CD4-positive, CD25-positive, alpha-beta regulatory T cell (primary cell): Measurements from ENCODE around the gene FGR. TPM values are rescaled to one million over a fixed set of nuclear protein-coding genes. Genes with fewer than 3 reads are reported as not detected.
A peak's percentile ranks its signal among the peaks of the same experiment; 100 is the strongest.
"Not testable (repeated sequence)": the region's sequence is repeated elsewhere in the genome, so short reads cannot be mapped to it uniquely, and the experiment has no call there.

Experiments used
- ATAC-seq, 2 donors: fragments of 150-1000 bp; cut with Tn5 transposase; one replicate each; pipeline ENCODE4 v1.10.0; 2021; ENCODE audit warnings: low read depth in 2 of 2, moderate number of reproducible peaks in 2 of 2, moderate library complexity in 1 of 2
- DNase-seq, 3 donors: peaks; one replicate each; pipeline versions ENCODE4 v3.0.0 to v3.0.0-alpha.2; 2012 to 2022; ENCODE audit warnings: mixed read lengths in 1 of 3
- H3K27ac ChIP-seq: one replicate; pipeline ENCODE4 v1.7.0; 2013; ENCODE audit warnings: mild to moderate bottlenecking, low read length; ENCODE audit not compliant: insufficient read depth, poor library complexity, severe bottlenecking
- H3K27me3 ChIP-seq: one replicate; pipeline ENCODE4 v1.7.0; 2013; ENCODE audit warnings: low read length; ENCODE audit not compliant: control insufficient read depth, insufficient read depth
- H3K36me3 ChIP-seq: one replicate; pipeline ENCODE4 v1.7.0; 2013; ENCODE audit warnings: mild to moderate bottlenecking, low read length, moderate library complexity; ENCODE audit not compliant: control insufficient read depth, insufficient read depth
- H3K4me1 ChIP-seq: 2 replicates; pipeline ENCODE4 v1.7.0; 2013; ENCODE audit warnings: mild to moderate bottlenecking, low read length; ENCODE audit not compliant: insufficient read depth, control insufficient read depth, poor library complexity, severe bottlenecking
- H3K4me3 ChIP-seq: one replicate; pipeline ENCODE4 v1.7.0; 2013; ENCODE audit warnings: low read depth, mild to moderate bottlenecking, low read length, moderate library complexity
- H3K9me3 ChIP-seq, 2 experiments: 1 replicate in 1 of 2; 2 replicates in 1 of 2; pipeline ENCODE4 v1.7.0; 2013; ENCODE audit warnings: low read length in 2 of 2, mild to moderate bottlenecking in 1 of 2, moderate library complexity in 1 of 2; ENCODE audit not compliant: control insufficient read depth in 2 of 2
- H3K27ac Mint-ChIP-seq, 3 donors: one replicate each; pipeline ENCODE4 v1.8.0; 2020 to 2022; ENCODE audit warnings: mild to moderate bottlenecking in 3 of 3, mixed read lengths in 3 of 3, moderate library complexity in 2 of 3
- H3K27me3 Mint-ChIP-seq: one replicate; pipeline ENCODE4 v1.8.0; 2022; ENCODE audit warnings: mild to moderate bottlenecking, mixed read lengths
- H3K36me3 Mint-ChIP-seq: one replicate; pipeline ENCODE4 v1.8.0; 2020; ENCODE audit warnings: mixed read lengths
- H3K4me1 Mint-ChIP-seq, 4 donors: one replicate each; pipeline ENCODE4 v1.8.0; 2020 to 2022; ENCODE audit warnings: mixed read lengths in 4 of 4, mild to moderate bottlenecking in 1 of 4
- H3K4me3 Mint-ChIP-seq, 4 donors: one replicate each; pipeline ENCODE4 v1.8.0; 2020 to 2022; ENCODE audit warnings: mild to moderate bottlenecking in 4 of 4, mixed read lengths in 4 of 4, moderate library complexity in 3 of 4
- H3K9me3 Mint-ChIP-seq, 7 donors: one replicate each; pipeline ENCODE4 v1.8.0; 2020 to 2022; ENCODE audit warnings: mixed read lengths in 7 of 7, mild to moderate bottlenecking in 3 of 7, moderate library complexity in 2 of 7
- polyA plus RNA-seq, 4 donors: library from polyadenylated mRNA; unstranded; fragments of 300-500 nt; fragmentation: Illumina TruSeq; gene quantifications; one replicate each; pipeline ENCODE4 v1.2.3, GENCODE V29; 2021
- total RNA-seq: library from RNA; stranded (reverse); gene quantifications from one replicate; pipeline ENCODE4 v1.2.3, GENCODE V29; 2022

The FGR gene
- total and polyA plus RNA-seq, 5 donors from 2014 or later, result 0.15 to 0.87 (median 0.25) TPM

DNA sequence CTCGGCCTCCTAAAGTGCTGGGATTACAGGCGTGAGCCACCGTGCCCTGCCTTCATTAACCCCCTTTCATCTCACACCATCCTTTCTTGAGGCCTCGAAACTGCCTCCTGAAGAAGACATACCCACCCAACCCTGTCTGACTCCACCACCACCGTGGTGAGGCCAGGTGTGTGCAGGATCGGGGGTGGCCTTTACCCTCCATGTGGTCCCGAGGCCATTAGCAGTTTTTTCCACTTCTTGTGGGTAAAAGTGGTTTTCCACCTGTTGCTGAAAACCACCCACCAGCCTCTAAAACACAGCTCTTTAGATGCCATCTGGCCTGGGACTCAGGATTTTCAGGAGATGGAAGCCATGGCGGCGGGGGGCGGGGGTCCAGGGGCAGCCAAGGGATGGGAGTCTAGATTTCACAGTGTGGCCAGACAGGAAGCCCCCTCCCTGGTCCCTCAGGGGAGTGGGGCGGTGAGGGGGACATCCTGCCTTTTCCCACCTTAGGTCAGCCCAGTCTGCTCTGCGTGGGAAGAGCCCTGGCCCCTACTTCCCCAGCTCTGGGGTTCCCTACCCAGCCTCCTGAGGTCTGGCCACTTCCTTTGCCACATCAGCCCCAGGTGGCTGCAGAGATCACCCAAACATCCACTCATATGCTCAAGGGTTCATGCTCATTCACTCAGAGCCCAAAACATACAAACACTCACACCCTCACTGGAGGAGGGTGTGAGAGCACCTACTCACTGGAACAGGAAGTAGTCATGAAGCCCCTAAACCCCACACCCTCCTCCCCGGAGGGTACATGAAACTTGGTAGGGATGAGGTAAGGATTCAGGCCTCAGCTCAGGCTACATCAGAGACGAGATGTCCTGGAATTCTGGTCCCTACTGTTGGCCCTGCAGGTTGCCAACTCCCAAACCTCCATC is 2.3 kb downstream of the FGR start:
- no peaks in the 10 kb centered on the region for H3K36me3 Mint-ChIP-seq
- peak overlapping the region; percentile 37 for H3K4me3 ChIP-seq

DNA sequence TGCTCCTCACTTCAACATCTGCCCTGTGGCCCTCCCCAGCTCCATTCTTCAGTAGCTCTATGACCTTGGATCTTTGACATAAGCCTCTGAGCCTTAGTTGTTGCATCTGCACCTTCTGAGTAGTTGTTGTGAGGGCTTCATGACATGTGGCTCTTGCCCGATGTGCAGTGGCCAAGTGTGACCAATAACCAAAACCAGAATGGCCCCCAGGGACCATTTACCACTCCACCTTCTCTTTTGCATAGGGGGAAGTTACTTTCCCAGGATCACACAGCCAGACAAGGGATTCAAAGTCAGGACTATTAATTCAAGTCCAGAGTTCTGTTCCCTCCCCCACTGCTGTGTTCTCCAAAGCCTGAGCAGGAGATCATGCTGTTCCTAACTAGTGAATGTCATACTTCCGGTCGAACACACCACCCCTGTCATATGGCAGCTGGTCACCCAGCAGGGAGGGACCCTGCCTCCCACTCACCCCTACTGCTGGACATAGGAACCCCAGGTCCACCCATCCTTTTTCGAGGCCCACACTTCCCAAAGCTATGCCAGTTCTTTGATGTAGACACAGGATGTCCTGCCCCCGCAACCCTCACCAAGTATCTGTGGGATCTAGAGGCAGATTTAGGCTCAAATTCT is 4.0 kb downstream of the FGR start:
- H3K4me3 ChIP-seq, result no peak overlapping the region
- no peaks in the 10 kb centered on the region for H3K36me3 Mint-ChIP-seq

More for the DNA sequence above, 2.3 kb downstream of the FGR start:
- Mint-ChIP-seq H3K27ac (peak overlapping the region; percentile 76 to 89 (median 86)), H3K27me3 (no peaks in the 10 kb centered on the region), H3K9me3 (no peaks in the 10 kb centered on the region), H3K4me3 (peak overlapping the region; percentile 78 to 88 (median 81)), H3K4me1 (peaks cover 6 to 71% (median 44%) of the 10 kb centered on the region in 4 donors)
- ATAC-seq, result peak; percentile 40 to 44
- DNase-seq, result peak in 1 of 3 donors; percentile 72
- Histone ChIP-seq H3K27me3 (no peaks in the 10 kb centered on the region), H3K9me3 (no peaks in the 10 kb centered on the region), H3K27ac (peak overlapping the region; percentile 66), H3K4me1 (peaks cover 40% of the 10 kb centered on the region), H3K36me3 (no peaks in the 10 kb centered on the region)

DNA sequence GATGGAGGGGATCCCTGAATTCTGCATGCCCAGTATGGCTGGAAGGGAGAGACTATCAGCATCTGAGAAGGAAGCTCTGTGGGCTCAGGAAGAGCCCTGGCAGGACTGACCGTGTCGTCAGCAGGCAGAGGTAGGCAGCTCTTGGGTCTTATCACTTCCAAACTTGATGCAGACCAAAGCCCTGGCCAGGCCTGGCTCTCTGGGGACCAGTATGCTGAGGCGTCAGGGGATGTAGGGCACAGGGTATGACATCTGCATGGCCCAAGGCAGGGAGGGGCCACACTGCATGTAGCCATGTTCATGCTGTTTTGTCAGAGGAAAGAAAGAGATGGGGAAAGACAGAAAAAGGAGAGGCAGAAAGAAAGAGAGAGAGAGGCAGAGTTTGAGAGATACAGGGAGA is 6.3 kb downstream of the FGR start:
- H3K9me3 ChIP-seq, result no peaks in the 10 kb centered on the region
- Mint-ChIP-seq H3K27ac (peak overlapping the region in 2 of 3 donors; percentile 62 to 82), H3K27me3 (no peaks in the 10 kb centered on the region), H3K4me3 (no peak overlapping the region), H3K4me1 (peaks cover 6 to 53% (median 35%) of the 10 kb centered on the region in 4 donors), H3K36me3 (no peaks in the 10 kb centered on the region), H3K9me3 (no peaks in the 10 kb centered on the region)
- H3K27me3 ChIP-seq, result no peaks in the 10 kb centered on the region
- H3K27ac ChIP-seq, result no peak overlapping the region
- no peaks in the 10 kb centered on the region for H3K36me3 ChIP-seq
- ATAC-seq, result no peak
- H3K4me1 ChIP-seq, result peaks cover 36% of the 10 kb centered on the region
- no peak overlapping the region for H3K4me3 ChIP-seq
- no peak for DNase-seq

More for the DNA sequence above, 4.0 kb downstream of the FGR start:
- no peaks in the 10 kb centered on the region for H3K27me3 Mint-ChIP-seq
- DNase-seq, result no peak
- no peaks in the 10 kb centered on the region for H3K9me3 Mint-ChIP-seq
- peak overlapping the region; percentile 86 to 89 (median 88) for H3K27ac Mint-ChIP-seq
- Histone ChIP-seq H3K4me1 (peaks cover 40% of the 10 kb centered on the region), H3K36me3 (no peaks in the 10 kb centered on the region), H3K9me3 (no peaks in the 10 kb centered on the region), H3K27ac (no peak overlapping the region), H3K27me3 (no peaks in the 10 kb centered on the region)
- H3K4me1 Mint-ChIP-seq, result peaks cover 6 to 64% (median 35%) of the 10 kb centered on the region in 4 donors
- H3K4me3 Mint-ChIP-seq, result peak overlapping the region; percentile 19 to 88 (median 56)
- no peak for ATAC-seq

DNA sequence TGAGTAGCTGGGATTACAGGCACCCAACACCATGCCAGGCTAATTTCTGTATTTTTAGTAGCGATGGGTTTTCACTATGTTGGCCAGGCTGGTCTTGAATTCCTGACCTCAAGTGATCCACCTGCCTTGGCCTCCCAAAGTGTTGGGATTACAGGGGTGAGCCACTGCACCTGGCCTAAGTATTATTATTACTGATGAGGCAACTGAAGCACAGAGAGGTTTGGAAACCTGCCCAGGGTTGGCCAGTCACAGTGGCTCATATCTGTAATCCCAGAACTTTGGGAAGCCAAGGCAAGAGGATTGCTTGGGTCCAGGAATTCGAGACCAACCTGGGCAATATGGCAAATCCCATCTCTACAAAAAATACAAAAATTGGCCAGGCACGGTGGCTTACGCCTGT is 7.3 kb downstream of the FGR start:
- not testable (repeated sequence) for H3K4me3 Mint-ChIP-seq, H3K4me3 ChIP-seq, H3K27me3 Mint-ChIP-seq, H3K27me3 ChIP-seq, H3K36me3 Mint-ChIP-seq, H3K9me3 Mint-ChIP-seq, H3K27ac ChIP-seq, H3K36me3 ChIP-seq, H3K27ac Mint-ChIP-seq, ATAC-seq, DNase-seq, H3K9me3 ChIP-seq
- peaks cover 6 to 51% (median 28%) of the 10 kb centered on the region in 4 donors for H3K4me1 Mint-ChIP-seq
- H3K4me1 ChIP-seq, result peaks cover 33% of the 10 kb centered on the region

DNA sequence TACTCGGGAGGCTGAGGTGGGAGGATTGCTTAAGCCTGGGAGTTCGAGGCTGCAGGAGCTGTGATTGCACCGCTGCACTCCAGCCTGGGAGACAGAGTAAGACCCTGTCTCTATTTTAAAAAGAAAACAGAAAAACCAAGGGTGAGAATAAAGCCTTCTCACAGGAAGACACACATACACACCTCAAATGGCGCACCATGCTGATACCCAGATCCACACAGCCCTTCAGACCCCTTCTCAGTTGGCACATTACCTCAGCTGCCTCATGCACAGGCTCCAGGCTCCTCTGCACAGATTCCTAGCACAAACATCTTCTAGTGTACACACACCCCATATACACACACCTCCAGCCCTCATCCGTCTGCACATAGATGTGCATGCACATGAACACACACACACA is 7.9 kb downstream of the FGR start:
- DNase-seq, result no peak
- peaks cover 6 to 44% (median 23%) of the 10 kb centered on the region in 4 donors for H3K4me1 Mint-ChIP-seq

DNA sequence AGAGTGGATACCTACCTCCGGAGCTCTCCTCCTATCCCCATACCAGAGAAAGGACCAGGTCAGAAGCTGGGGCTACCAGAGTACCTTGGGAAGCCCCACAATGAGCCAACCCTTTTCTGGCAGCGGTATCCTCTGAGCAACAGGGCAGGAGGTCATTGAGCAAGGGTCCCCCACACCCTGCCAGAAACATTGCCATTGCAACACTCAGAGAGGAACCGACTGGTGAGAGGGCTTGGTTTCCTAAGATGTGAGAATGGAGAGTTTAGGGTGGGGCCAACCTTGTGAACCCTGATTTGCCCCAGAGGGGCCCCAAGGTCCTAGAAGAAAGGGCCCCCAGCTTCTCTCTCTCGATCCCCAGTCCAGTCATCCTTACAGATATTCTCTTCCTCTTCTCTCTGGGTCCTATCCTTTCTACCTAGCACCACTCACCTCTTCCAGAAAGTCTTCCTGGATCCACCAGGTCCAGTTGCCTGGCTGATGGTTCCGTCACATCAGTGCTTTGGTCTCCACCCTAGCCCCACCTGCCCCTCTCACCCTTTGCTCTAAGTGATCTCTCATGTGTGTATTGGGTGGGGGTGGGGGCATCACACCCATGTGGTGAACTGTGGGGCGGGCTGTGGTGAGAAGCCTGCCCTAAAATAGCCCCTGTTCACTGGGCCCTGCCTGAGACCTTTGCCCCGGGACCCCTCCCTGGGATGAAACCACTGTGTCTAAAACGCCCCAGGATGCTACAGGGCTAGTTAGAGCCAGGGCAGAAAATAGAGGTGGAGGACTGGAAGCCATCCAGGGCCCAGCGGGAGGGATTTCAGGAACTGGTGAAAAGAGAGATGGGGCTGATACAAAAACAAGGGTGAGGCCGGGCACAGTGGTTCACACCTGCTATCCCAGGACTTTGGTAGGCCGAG is 8.7 kb downstream of the FGR start:
- Histone ChIP-seq H3K9me3 (no peaks in the 10 kb centered on the region), H3K4me1 (peaks cover 19% of the 10 kb centered on the region), H3K36me3 (no peaks in the 10 kb centered on the region), H3K27ac (no peak overlapping the region), H3K27me3 (no peaks in the 10 kb centered on the region), H3K4me3 (no peak overlapping the region)
- no peak for ATAC-seq
- no peak overlapping the region for H3K4me3 Mint-ChIP-seq
- H3K36me3 Mint-ChIP-seq, result no peaks in the 10 kb centered on the region
- H3K27ac Mint-ChIP-seq, result no peak overlapping the region
- H3K4me1 Mint-ChIP-seq, result peaks cover 6 to 36% (median 16%) of the 10 kb centered on the region in 4 donors
- H3K9me3 Mint-ChIP-seq, result no peaks in the 10 kb centered on the region
- no peak for DNase-seq
- H3K27me3 Mint-ChIP-seq, result no peaks in the 10 kb centered on the region

More for the DNA sequence above, 7.9 kb downstream of the FGR start:
- Histone ChIP-seq H3K4me3 (no peak overlapping the region), H3K4me1 (peaks cover 27% of the 10 kb centered on the region), H3K27me3 (no peaks in the 10 kb centered on the region), H3K27ac (no peak overlapping the region), H3K36me3 (no peaks in the 10 kb centered on the region), H3K9me3 (no peaks in the 10 kb centered on the region)
- Mint-ChIP-seq H3K4me3 (no peak overlapping the region), H3K27me3 (no peaks in the 10 kb centered on the region), H3K9me3 (no peaks in the 10 kb centered on the region), H3K27ac (peak overlapping the region in 1 of 3 donors; percentile 50), H3K36me3 (no peaks in the 10 kb centered on the region)
- ATAC-seq, result no peak

DNA sequence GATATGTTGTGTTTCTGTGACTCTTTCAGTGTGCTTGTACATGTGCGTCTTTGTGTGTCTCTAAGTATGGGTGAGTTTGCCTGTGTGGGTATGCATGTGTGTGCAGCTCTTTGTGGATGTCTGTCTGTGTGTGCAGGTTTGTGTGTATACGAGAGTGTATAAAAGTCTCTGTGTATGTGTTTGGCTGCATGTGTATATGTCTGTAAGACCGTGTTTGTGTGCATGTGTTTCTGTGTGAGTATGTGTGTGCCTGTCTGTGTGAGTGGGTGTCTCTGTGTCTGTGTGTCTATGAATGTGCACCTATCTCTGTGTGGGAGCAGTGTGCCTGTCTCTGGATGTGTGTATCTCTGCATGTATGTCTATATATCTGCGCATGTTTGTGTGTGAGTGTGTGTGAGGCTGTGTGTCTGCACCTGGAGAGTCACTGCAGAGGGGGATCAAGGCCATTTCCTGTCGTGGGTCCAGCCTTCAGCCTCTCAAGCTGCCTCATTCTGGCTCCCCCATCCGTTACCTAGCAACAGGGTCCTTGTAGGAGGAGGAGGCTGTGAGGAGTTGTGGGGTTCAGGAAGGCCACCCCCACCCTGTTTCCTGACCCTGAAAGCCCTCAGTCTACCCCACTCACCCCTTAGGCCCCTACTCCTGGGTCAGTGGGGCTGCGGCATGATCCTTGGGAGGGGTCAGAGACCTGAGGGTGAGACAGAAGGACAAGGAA is 10.4 kb downstream of the FGR start:
- H3K9me3 Mint-ChIP-seq, result no peaks in the 10 kb centered on the region
- ATAC-seq, result no peak
- no peaks in the 10 kb centered on the region for H3K36me3 Mint-ChIP-seq
- no peaks in the 10 kb centered on the region for H3K9me3 ChIP-seq
- H3K4me3 Mint-ChIP-seq, result no peak overlapping the region
- no peaks in the 10 kb centered on the region for H3K27me3 ChIP-seq
- H3K4me1 ChIP-seq, result peaks cover 15% of the 10 kb centered on the region
- H3K4me3 ChIP-seq, result no peak overlapping the region
- H3K27me3 Mint-ChIP-seq, result no peaks in the 10 kb centered on the region
- H3K4me1 Mint-ChIP-seq, result peaks cover 6 to 27% (median 16%) of the 10 kb centered on the region in 4 donors
- H3K27ac Mint-ChIP-seq, result no peak overlapping the region
- peak in 1 of 3 donors; percentile 23 for DNase-seq
- H3K36me3 ChIP-seq, result no peaks in the 10 kb centered on the region
- no peak overlapping the region for H3K27ac ChIP-seq
